Left kidney (tissue), 2 donors: ENCODE measurements around the gene SNAPIN. TPM values are rescaled to one million over a fixed set of nuclear protein-coding genes. Genes with fewer than 3 reads are reported as not detected.
"Not testable (repeated sequence)": the region's sequence is repeated elsewhere in the genome, so short reads cannot be mapped to it uniquely, and the experiment has no call there.

Experiments used
- DNase-seq: peaks from one replicate; pipeline ENCODE4 v3.0.0-alpha.2; 2013
- polyA plus RNA-seq: library from polyadenylated mRNA; unstranded; fragments of 120-200 nt; gene quantifications from one replicate; pipeline ENCODE4 v1.2.1, GENCODE V29; 2013; ENCODE audit not compliant: insufficient read length

SNAPIN gene
- polyA plus RNA-seq, 1 donor: 52.0 TPM

DNA sequence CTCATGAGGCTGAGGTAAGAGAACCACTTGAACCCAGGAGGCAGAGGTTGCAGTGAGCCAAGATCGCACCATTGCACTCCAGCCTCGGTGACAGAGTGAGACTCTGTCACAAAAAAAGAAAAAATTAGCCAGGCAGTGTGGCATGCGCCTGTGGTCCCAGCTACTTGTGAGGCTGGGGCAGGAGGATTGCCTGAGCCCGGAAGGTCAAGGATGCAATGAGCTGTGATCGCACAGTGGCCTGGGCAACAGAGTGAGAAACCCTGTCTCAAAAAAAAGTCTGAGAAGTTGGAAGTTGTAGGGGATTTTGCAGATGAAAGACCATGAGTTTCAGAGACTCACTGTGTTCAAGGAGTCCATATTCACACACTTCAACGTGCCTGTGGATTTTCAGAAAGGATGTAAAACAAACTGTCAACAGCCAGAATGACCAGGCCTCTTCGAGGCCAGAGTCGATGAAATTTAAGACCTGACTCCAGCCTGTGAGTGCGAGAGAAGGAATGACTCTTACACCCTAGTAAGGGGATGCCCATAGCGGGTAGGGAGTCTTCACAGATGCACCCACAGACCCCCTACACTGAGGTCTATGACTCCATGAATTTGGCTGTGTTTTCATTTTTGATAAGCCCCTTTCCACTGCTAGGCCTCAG is 33.4 kb upstream of the SNAPIN start:
- no peak for DNase-seq

DNA sequence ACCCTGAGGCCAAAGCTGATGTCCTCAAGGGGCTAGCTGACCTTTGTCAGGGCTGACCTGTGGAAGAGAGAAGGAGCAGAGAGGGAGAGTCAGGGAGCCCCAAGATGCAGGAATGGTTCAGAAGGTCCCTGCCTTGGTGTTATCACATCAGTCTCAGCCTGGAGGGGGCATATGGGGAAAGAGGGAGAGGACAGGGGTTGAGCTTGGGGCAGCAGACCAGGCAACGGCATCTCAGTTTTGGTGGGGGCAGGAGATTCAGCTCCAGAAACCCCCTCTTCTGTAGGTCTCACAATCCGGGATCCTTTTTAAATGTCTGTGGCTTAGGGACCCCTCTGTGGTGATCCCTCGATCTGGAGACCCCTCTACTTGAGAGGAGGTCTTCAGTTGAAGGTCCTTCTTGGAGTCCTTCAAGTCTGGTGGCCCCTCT is 32.0 kb upstream of the SNAPIN start:
- no peak for DNase-seq

DNA sequence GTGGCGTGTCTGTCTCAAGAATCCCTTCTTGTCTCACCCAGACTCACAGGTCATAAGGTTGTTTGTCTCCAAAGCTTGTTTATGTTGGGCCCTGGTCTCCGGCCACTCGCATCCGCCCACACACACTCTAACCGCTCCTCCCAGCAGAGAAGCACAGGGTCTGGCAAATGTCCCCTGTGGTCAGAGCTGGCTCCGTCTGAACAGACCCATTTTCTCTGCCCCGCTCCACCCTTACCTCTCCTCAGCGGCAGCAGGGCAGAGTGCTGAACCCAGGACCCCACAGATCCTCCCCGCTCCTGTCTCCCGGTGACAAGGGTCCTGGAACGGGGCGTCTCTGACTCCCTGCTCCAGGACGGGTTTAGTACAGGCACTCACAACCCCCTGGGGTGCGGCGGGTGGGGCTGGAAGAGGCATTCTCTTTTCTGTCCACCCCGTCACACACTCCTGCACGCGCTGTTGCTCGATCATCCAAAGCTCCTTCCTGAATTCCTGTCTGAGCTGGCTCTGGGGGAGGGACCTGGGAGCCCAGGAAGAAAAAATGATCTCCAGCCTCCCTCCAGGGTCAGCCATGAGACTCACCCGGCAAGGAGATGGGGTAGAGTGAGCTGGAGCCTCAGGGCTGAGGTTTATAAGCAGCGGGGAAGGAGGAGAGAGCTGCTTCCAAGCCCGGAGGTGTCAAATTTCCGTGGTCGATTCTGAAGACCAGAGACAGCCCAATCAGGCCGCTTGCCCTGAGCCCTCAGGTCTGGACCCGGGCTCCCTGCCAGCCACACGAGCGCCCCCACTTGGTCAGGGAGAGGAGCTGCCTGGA is 31.4 kb upstream of the SNAPIN start, which contains the start of gene S100A13:
Gene S100A13 (minus strand): TSS at position 602 of the 811 bp plus-strand sequence. CDS start 1,033 bp downstream, outside the sequence.
- DNase-seq: peak; percentile 87

- DNase-seq: no peak
Measured at GRCh38 chr1:153627715-153628626, 30.5 kb upstream of the SNAPIN start, which contains the start of gene S100A1. Gene S100A1 (plus strand): TSS chr1:153628434. CDS start chr1:153630522, 2,088 bp downstream.

- DNase-seq: no peak
Measured at GRCh38 chr1:153628638-153629342, 29.7 kb upstream of the SNAPIN start.

DNA sequence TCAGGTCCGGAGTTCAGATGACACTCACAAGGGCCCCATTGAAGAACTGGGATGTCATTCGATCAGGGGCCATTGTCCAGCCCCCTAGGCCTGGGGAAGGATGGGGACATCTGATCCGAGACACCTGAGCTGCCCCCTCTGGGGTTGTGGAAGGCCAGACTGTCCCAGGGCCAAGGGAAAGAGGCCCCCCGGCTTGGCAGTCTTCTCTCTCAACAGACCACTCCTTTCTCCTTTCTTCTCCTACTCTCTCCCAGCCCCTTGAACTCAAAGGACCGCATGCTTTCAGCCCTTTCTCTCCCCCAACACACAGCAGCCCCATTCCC is 29.2 kb upstream of the SNAPIN start:
- no peak for DNase-seq

DNA sequence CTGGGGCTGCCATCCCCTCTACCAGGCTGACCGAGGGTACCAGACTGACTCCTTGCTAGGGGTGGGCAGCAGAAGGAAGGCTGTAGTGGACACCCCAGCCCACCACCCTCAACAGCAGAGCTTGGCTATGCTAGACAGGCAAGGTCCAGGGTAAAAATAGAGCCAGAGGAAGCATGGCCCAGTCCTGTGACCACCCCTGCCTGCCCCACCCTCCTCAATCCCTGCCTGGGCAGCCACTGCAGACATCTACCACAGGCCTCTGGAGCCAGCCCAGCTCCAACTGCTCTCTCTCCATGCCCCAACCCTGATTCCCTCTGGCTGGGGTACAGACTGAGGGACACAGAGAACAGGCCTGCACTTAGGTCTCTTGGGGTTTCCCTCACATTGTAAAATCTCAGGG is 28.5 kb upstream of the SNAPIN start:
- DNase-seq: no peak

- no peak for DNase-seq
Measured at GRCh38 chr1:153630384-153630783, 28.1 kb upstream of the SNAPIN start.

GRCh38 chr1:153631047-153632022 is 27.2 kb upstream of the SNAPIN start:
- no peak for DNase-seq

- no peak for DNase-seq
Measured at GRCh38 chr1:153633161-153633753, 25.2 kb upstream of the SNAPIN start.

DNA sequence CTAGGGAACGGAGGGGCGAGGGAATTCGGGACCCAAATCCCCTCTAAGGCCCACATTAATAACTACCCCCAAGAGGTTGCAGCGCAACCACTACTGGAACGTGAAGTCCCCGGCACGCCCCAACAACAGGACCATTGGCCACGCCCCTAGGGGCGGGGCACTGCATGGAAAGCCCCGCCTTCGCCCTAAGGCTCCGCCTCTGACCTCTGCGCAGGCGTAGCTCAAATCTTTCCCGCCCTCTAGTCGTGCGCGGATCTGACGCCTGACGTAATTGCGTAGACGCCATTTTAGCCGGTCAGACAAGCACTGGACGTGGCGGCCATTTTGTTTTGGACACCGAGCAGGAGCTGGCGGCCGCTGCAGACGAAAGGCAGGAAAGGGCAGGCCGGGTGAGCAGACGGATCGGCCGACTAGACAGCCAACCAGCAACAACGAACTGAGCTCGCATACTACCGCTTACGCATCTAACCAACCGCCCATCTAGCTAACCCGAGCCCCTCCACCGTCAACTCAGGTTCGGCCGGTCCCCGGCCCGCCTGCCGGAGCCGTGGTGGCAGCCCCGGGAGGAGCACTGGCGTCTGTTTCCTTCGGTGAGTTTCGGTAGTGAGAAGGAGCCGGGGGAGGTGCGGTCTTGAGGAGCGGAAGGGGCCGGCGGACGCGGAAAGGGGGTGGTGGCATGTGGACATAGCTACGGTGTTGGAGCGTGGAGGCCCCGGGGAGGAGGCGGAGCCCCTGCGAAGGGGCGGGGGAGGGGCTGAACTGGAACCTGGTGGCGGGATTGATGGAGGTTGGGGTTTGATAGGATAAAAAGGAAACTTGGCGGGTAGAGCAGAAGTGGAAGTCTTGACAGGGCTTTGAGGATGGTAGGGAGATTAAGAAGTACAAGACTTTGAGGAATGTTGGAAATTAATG is 24.5 kb upstream of the SNAPIN start, which contains the start of gene CHTOP:
Gene CHTOP (plus strand): TSS at position 313 of the 912 bp plus-strand sequence. CDS start 2,523 bp downstream, outside the sequence.
- peak; percentile 97 for DNase-seq

- DNase-seq: no peak
Measured at GRCh38 chr1:153635872-153636271, 22.6 kb upstream of the SNAPIN start.

DNA sequence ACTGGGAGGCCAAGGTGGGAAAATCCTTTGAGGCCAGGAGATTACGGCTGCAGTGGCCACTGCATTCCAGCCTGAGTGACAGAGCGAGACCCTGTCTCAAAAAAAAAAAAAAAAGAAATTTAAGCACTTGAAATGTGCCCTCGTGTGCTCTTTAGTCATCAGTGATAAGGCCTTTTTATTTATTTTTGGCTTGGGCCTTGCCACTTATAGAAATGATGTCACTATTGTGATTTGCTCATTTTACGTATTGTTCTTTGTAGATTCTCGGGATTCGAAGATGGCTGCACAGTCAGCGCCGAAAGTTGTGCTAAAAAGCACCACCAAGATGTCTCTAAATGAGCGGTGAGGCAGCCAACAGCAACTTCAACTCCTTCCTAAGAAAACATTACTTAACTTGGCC is 22.2 kb upstream of the SNAPIN start:
- no peak for DNase-seq

- no peak for DNase-seq
Measured at GRCh38 chr1:153638261-153638660, 20.2 kb upstream of the SNAPIN start.

DNA sequence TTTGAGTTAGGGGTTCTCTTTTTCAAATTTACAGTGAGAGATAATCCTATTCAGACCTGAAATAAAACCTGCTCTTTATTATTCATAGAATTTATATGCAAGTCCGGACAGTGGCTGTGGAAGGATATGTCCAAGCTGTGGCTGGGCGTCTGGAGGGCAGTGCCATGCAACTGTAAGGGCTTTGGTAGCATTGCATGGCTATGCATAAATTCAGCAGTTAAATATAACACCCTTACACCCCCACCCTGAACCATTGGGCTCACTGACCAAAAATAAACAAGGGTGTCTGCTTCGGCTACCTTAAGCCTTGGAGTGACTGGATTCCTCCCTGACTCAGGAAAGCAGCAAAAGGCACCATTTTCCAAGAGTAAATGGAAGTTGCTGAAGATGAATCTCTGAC is 19.2 kb upstream of the SNAPIN start:
- no peak for DNase-seq

DNA sequence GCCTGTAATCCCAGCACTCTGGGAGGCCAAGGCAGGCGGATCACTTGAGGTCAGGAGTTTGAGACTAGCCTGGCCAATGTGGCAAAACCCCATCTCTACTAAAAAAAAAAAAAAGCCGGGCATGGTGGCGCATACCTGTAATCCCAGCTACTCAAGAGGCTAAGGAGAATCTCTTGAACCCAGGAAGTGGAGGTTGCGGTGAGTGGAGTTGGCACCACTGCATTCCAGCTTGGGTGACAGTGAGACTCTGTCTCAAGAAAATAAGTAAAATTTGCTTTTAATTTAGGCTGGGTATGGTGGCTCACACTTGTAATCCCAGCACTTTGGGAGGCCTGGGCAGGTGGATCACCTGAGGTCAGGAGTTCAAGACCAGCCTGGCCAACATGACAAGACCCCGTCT is 18.3 kb upstream of the SNAPIN start:
- DNase-seq: not testable (repeated sequence)

GRCh38 chr1:153640861-153641260 is 17.6 kb upstream of the SNAPIN start:
- DNase-seq: no peak

- no peak for DNase-seq
Measured at GRCh38 chr1:153642161-153642560, 16.3 kb upstream of the SNAPIN start.

DNA sequence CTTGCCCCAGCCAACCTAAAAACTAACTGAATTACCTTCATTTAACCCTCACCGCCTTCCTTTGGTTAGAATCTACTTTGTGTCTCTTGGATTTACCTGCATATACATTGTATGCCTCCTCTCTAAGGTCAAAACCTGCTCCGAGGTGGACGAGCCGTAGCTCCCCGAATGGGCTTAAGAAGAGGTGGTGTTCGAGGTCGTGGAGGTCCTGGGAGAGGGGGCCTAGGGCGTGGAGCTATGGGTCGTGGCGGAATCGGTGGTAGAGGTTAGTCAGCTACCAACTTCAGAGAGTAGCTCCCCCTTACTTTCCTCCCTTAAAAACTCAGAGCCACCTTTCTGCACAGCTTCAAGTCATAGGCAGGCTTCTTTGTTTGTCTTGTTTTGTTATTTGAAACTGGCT is 15.4 kb upstream of the SNAPIN start:
- no peak for DNase-seq
